ENCODE results near the gene CABLES2.

The CABLES2 gene

GRCh38 chr20:62359491-62360121 is 47.5 kb downstream of the CABLES2 start:
- TF ChIP-seq CTCF (IDR thresholded peaks at IDR 0.05; ENCODE audit: control insufficient read depth, extremely low read depth, insufficient read depth) = no peak
- H3K4me3 ChIP-seq (ENCODE audit: low read depth, low read length) = no peak overlapping the region
- DNase-seq (ENCODE audit: low read depth) = no peak

- no peak for TF ChIP-seq CTCF (IDR thresholded peaks at IDR 0.05; ENCODE audit: control insufficient read depth, extremely low read depth, insufficient read depth)
- no peak for DNase-seq (ENCODE audit: low read depth)
- H3K4me3 ChIP-seq (ENCODE audit: low read depth, low read length) = no peak overlapping the region
Observed at GRCh38 chr20:62359043-62359490, 48.0 kb downstream of the CABLES2 start.

GRCh38 chr20:62358171-62359042 is 48.7 kb downstream of the CABLES2 start:
- 0 out of 2 replicates have a peak overlapping the region, but pooled peaks have one; percentile 1 for H3K4me3 ChIP-seq (ENCODE audit: low read depth, low read length)
- peak; percentile 69 for DNase-seq (ENCODE audit: low read depth)
- TF ChIP-seq CTCF (IDR thresholded peaks at IDR 0.05; ENCODE audit: control insufficient read depth, extremely low read depth, insufficient read depth) = no peak

- no peak overlapping the region for H3K4me3 ChIP-seq (ENCODE audit: low read depth, low read length)
- no peak for DNase-seq (ENCODE audit: low read depth)
- no peak for TF ChIP-seq CTCF (IDR thresholded peaks at IDR 0.05; ENCODE audit: control insufficient read depth, extremely low read depth, insufficient read depth)
Observed at GRCh38 chr20:62357681-62358080, 49.4 kb downstream of the CABLES2 start.

- no peak overlapping the region for H3K4me3 ChIP-seq (ENCODE audit: low read depth, low read length)
- DNase-seq (ENCODE audit: low read depth) = no peak
- no peak for TF ChIP-seq CTCF (IDR thresholded peaks at IDR 0.05; ENCODE audit: control insufficient read depth, extremely low read depth, insufficient read depth)
Observed at GRCh38 chr20:62357187-62357667, 49.9 kb downstream of the CABLES2 start.

GRCh38 chr20:62356589-62357186 is 50.4 kb downstream of the CABLES2 start:
- no peak overlapping the region for H3K4me3 ChIP-seq (ENCODE audit: low read depth, low read length)
- no peak for TF ChIP-seq CTCF (IDR thresholded peaks at IDR 0.05; ENCODE audit: control insufficient read depth, extremely low read depth, insufficient read depth)
- no peak for DNase-seq (ENCODE audit: low read depth)

Data from LNCaP clone FGC (cell line).